Esophagus squamous epithelium (tissue), 5 donors: ENCODE data around the gene PARVA. TPM values are rescaled to one million over a fixed set of nuclear protein-coding genes. Genes with fewer than 3 reads are reported as not detected.

ENCODE experiments used
- DNase-seq: peaks from one replicate; lab custom pipeline; 2025; lab: John Stamatoyannopoulos, UW
- H3K27ac ChIP-seq, 4 donors: fragments of 200-600 bp; sonication (generic); one replicate each; pipeline ENCODE4 v1.5.1; 2016 to 2019; ENCODE audit warnings: mild to moderate bottlenecking in 1 of 4
- H3K27me3 ChIP-seq, 4 donors: fragments of 200-600 bp; sonication (generic); 1 replicate in 3 of 4; 2 replicates in 1 of 4; pipeline versions ENCODE4 v1.5.1 to v1.6.0; 2017 to 2021; ENCODE audit warnings: antibody characterized with exemption in 1 of 4
- H3K36me3 ChIP-seq, 3 donors: fragments of 200-600 bp; sonication (generic); one replicate each; pipeline ENCODE4 v1.5.1; 2016 to 2019
- H3K4me1 ChIP-seq, 3 donors: fragments of 200-600 bp; sonication (generic); one replicate each; pipeline ENCODE4 v1.5.1; 2017 to 2019
- H3K4me3 ChIP-seq, 4 donors: fragments of 200-600 bp; sonication (generic); 1 replicate in 3 of 4; 2 replicates in 1 of 4; pipeline ENCODE4 v1.5.1; 2016 to 2019; ENCODE audit warnings: mild to moderate bottlenecking in 2 of 4, moderate library complexity in 1 of 4
- H3K9me3 ChIP-seq, 3 donors: fragments of 200-600 bp; sonication (generic); one replicate each; pipeline ENCODE4 v1.5.1; 2016 to 2019
- CTCF ChIP-seq, 6 experiments: fragments of 450-650 bp in 4 of 6; fragments of 200-600 bp in 2 of 6; sonication (generic) in 2 of 6; IDR thresholded peaks; one replicate each; pipeline ENCODE4 v1.5.1; 2016 to 2019; ENCODE audit warnings: antibody characterized with exemption in 6 of 6, mild to moderate bottlenecking in 4 of 6, moderate library complexity in 4 of 6
- POLR2A ChIP-seq, 4 donors: fragments of 450-650 bp; IDR thresholded peaks; one replicate each; pipeline ENCODE4 v1.6.1; 2017; ENCODE audit warnings: antibody characterized with exemption in 4 of 4, mild to moderate bottlenecking in 4 of 4, moderate library complexity in 3 of 4
- WGBS, 2 donors: methylation state at CpG; one replicate each; pipeline ENCODE4 v1.1.5; 2018; 5-methylcytosine and 5-hydroxymethylcytosine counted together
- intact Hi-C: fragments of 100-400 bp; cut with DNase I; formaldehyde crosslinking; loops from one replicate; pipeline ENCODE4 v1.15.0; 2022
- total RNA-seq, 4 donors: library from RNA; depleted of rRNA; stranded (reverse); fragments of >200 nt; gene quantifications; one replicate each; pipeline ENCODE4 v1.1.0, GENCODE V29; 2016
- donor health status: DM: yes; HTN: yes; CAD: no.

PARVA gene
- total RNA-seq, 4 donors from 2014 or later: 8.6 to 66.9 (median 16.2) TPM

GRCh38 chr11:12456651-12457579 is 79.5 kb downstream of the PARVA start:
- Histone ChIP-seq H3K9me3 (no peaks in the 10 kb centered on the region), H3K36me3 (no peaks in the 10 kb centered on the region), H3K27ac (peak overlapping the region in 3 of 4 donors; percentile 27 to 46 (median 45)), H3K4me3 (no peak overlapping the region), H3K27me3 (no peaks in the 10 kb centered on the region), H3K4me1 (peaks cover 4 to 69% (median 12%) of the 10 kb centered on the region in 3 donors)
- 57 to 67% methylated on average over 5 of the region's 5 CpGs for WGBS, 2 donors
- TF ChIP-seq CTCF (IDR thresholded peaks at IDR 0.05): no peak
- TF ChIP-seq POLR2A (IDR thresholded peaks at IDR 0.05): no peak
- intact Hi-C loops: no loop called here
- no peak for DNase-seq

- WGBS, 2 donors: 72% methylated on average over 6 of the region's 6 CpGs; no CpG with 5 or more reads in 1 of the 2 donors
- intact Hi-C loops: no loop called here
- DNase-seq: no peak
- TF ChIP-seq POLR2A (IDR thresholded peaks at IDR 0.05): no peak
- no peak for TF ChIP-seq CTCF (IDR thresholded peaks at IDR 0.05)
- H3K27me3 ChIP-seq: no peaks in the 10 kb centered on the region
- H3K9me3 ChIP-seq: no peaks in the 10 kb centered on the region
- H3K27ac ChIP-seq: peak overlapping the region in 3 of 4 donors; percentile 27 to 46 (median 45)
- no peak overlapping the region for H3K4me3 ChIP-seq
- H3K36me3 ChIP-seq: no peaks in the 10 kb centered on the region
- H3K4me1 ChIP-seq: peaks cover 4 to 57% (median 12%) of the 10 kb centered on the region in 3 donors
These were observed 80.7 kb downstream of the PARVA start for GRCh38 chr11:12458042-12458441.

- Histone ChIP-seq H3K36me3 (no peaks in the 10 kb centered on the region), H3K9me3 (no peaks in the 10 kb centered on the region), H3K27me3 (no peaks in the 10 kb centered on the region), H3K4me3 (no peak overlapping the region), H3K27ac (no peak overlapping the region), H3K4me1 (peaks cover 4 to 49% (median 12%) of the 10 kb centered on the region in 3 donors)
- 81 to 82% methylated on average over 5 of the region's 5 CpGs for WGBS, 2 donors
- TF ChIP-seq POLR2A (IDR thresholded peaks at IDR 0.05) (no peak), CTCF (IDR thresholded peaks at IDR 0.05) (no peak)
- DNase-seq: no peak
- intact Hi-C loops: no loop called here
These were observed 82.0 kb downstream of the PARVA start for GRCh38 chr11:12459374-12459773.

- no peaks in the 10 kb centered on the region for H3K36me3 ChIP-seq
- H3K9me3 ChIP-seq: no peaks in the 10 kb centered on the region
- intact Hi-C loops: no loop called here
- WGBS, 2 donors: 83 to 86% methylated on average over 3 of the region's 3 CpGs
- H3K4me3 ChIP-seq: no peak overlapping the region
- no peak for DNase-seq
- H3K27me3 ChIP-seq: no peaks in the 10 kb centered on the region
- H3K4me1 ChIP-seq: peaks cover 4 to 43% (median 9%) of the 10 kb centered on the region in 3 donors
- no peak overlapping the region for H3K27ac ChIP-seq
- TF ChIP-seq CTCF (IDR thresholded peaks at IDR 0.05): no peak
- no peak for TF ChIP-seq POLR2A (IDR thresholded peaks at IDR 0.05)
These were observed 82.6 kb downstream of the PARVA start for GRCh38 chr11:12459865-12460444.

- intact Hi-C loops: no loop called here
- H3K27me3 ChIP-seq: no peaks in the 10 kb centered on the region
- no peak overlapping the region for H3K27ac ChIP-seq
- H3K36me3 ChIP-seq: no peaks in the 10 kb centered on the region
- DNase-seq: no peak
- no peaks in the 10 kb centered on the region for H3K9me3 ChIP-seq
- 59 to 75% methylated on average over 4 of the region's 4 CpGs for WGBS, 2 donors
- peaks cover 4 to 39% (median 7%) of the 10 kb centered on the region in 3 donors for H3K4me1 ChIP-seq
- H3K4me3 ChIP-seq: no peak overlapping the region
- TF ChIP-seq POLR2A (IDR thresholded peaks at IDR 0.05): no peak
- no peak for TF ChIP-seq CTCF (IDR thresholded peaks at IDR 0.05)
These were observed 83.1 kb downstream of the PARVA start for GRCh38 chr11:12460466-12460865.
